Glomerular endothelial cell (primary cell): ENCODE measurements around the gene TNPO1. TPM values are rescaled to one million over a fixed set of nuclear protein-coding genes. Genes with fewer than 3 reads are reported as not detected.

ENCODE experiments used
- DNase-seq: peaks from one replicate; pipeline ENCODE4 v3.0.0-alpha.2; 2011; ENCODE audit warnings: low read depth, low spot score; ENCODE audit errors: extremely low read depth
- total RNA-seq: library from RNA; depleted of rRNA; stranded (reverse); fragments of >200 nt; gene quantifications from 2 replicates; pipeline ENCODE4 v1.2.3, GENCODE V29; 2015

Gene TNPO1
- total RNA-seq, 1 donor from 2014 or later = 199 TPM

DNA sequence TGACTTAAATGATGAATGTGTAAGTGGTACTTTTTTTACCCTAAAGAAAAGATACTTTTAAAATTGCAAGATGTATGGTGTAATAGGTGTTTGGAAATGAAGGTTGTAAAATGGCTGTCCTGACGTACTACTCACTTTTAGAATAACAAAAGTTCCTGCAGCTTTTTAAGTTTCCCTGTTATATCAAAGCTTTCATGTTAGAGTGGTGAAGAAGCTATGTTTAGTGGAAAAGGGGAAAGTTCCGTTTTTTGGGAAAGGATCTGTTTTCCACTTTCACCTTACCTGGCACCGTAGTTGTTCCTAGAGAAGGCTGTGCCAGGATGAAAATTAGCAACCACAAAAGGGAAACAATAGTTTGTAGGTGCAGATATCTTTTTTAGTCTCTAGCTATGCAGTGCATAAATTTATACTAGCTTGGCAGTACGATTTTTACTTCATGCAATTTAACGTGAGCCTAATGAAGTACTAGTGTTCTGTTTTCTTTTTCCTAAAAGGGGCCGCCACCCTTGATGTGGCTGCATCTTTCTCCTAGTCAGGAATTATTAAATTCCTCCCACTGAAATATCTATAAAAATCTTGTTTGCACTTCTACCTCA lies 1.3 kb downstream of the TNPO1 start:
- DNase-seq = no peak

DNA sequence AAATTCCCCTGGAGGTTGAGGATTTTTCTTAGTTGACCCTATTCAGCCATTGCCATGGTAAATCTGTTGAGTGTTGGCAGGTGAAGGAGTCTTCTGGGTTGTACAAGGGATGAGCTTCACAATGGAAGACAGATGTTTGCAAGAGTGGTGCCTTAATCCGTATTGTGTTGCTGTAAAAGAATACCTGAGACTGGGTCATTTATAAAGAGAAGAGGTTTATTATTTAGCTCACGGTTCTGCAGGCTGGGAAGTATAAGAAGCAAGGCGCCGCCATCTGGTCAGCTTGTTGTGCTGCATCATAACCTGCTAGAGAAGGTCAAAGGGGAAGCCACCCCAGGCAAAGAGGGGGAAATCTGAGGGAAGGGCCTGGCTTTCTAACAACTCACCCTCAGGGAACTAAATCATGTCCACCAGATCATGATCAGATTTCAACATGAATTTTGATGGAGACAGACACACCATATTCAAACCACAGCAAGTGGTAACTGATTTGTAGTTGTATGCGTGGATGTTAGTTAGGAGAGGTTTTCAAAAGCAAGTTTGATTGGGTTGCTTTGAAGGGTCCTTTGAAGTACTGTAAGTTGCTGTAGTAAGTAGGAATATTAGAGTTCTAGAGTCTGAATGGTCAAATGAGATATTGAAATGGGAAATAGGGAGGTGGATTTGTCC lies 2.5 kb downstream of the TNPO1 start:
- no peak for DNase-seq

- DNase-seq = no peak
Measured at GRCh38 chr5:72821776-72822175, 5.3 kb downstream of the TNPO1 start.

DNA sequence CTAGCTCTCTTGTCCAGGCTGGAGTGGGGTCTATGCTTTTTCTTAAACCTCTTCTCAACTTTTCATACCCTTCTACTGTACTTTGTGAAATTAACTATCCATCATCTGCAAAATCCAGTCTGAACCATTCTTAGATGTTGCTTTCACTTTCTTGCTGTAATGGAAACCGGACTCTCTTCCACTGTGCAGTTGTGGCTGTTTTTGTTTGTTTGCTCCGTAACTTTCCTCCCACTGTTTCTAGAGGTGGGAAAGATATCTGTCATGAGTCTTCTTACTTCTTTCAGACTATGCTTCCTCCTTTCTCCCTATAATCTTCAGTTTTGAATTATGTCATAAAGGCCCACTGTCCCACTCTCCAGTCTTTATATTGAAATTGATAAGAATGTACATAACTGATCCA lies 6.5 kb downstream of the TNPO1 start:
- no peak for DNase-seq

GRCh38 chr5:72829707-72830106 lies 13.2 kb downstream of the TNPO1 start:
- no peak for DNase-seq

DNA sequence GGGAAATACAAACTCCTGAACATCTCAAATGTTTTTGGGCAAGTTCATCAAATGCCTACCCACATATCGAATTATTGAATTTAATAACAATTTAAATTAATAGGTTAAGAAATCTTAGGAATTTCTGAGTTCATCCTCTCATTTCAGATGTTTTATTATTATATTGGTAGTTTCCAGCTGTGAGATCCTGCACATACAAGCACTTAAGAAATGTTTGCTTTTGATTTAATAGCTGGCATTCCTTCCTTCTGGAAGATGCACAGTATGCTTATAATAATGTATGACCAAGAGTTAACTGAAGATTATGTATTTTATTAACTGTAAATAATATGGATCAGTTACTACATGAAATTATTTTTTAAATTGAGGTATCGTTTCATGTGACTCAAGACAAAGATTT lies 13.9 kb downstream of the TNPO1 start:
- no peak for DNase-seq

- DNase-seq = no peak
Measured at GRCh38 chr5:72831685-72832084, 15.2 kb downstream of the TNPO1 start.

- no peak for DNase-seq
Measured at GRCh38 chr5:72834924-72835323, 18.5 kb downstream of the TNPO1 start.

DNA sequence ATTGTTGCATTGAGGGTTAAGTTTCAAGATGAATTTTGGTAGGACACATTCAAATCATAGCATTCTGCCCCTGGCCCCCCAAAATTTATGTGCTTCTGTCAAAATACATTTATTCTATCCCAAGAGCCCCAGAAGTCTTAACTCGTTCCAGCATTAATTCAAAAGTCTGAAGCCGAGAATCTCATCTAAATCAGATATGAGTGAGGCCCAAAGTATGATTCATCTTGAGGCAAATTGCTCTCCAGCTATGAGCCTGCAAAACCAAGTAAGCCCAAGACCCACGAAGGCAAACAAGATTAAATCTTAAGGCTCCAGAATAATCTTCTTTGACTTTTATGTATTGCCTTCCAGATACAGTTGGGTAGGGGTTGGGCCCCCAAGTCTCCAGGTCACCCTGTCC lies 19.2 kb downstream of the TNPO1 start:
- DNase-seq = no peak

DNA sequence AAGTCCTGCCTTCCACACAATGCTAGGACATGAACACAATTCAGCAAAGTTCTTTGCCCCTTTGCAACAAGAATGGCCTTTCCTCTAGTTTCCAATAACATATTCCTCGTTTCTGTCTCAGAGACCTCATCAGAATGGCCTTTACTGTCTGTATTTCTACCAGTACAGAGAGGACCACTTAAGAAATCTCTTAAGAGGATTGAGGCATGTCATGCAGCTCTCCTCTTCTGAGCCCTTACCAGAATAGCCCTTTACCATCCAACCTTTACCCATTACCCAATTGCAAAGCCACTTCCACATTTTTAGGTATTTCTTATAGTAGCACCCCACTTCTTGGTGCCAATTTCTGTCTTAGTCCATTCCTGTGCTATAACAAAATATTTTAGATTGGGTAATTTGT lies 20.3 kb downstream of the TNPO1 start:
- DNase-seq = no peak

GRCh38 chr5:72837524-72838096 lies 21.1 kb downstream of the TNPO1 start:
- no peak for DNase-seq

DNA sequence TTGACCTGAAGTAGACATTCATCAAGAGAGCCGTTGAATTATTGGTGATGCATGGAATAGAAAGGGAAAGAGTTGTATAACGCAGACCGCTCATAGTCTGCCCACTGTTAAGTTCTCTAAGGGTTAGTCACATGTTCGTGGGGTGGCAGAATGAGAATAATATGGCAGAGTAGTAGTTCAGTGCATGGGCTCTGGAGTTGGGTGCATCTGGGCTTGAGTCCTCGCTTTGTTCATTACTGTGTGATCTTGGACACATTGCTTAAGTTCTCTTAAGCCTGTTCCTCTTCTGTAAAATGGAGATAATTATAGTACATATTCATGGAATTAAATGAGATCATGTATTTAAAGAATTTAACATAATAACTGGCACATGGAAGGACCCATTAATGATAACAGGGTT lies 23.6 kb downstream of the TNPO1 start:
- DNase-seq = no peak

DNA sequence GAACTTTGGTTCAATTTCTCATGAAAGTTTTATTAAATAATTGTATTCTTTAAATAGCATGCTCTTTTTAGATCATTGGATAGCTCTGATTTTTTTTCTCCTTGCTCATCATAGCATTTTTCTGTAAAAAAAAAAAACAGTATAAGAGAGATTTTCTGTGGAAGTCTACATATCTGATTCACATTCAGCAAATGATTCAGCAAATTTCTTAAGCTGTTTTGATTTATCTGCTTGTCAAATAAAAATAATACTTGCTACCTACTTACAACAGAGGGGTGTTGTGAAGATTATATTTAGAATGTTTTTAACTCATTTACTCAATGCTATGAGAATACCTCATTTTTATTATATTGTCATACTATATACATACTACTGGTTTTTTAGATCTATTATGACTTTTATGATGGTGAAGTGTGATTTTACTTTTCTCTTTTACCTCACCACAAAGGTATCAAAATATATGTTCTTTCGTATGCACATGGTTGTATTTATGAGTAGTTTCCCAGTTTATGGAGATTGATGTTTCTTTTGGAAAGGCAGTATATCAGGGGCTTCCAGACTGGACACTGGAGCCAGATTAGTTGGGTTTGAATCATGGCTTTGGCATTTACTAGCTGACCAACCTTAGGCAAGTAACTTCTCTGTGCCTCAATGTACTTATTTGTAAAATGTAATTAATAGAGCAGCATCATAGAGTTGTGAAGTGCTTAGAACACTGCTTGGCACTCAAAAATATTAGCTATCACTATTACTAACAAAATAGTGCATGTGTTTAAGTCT lies 25.5 kb downstream of the TNPO1 start:
- DNase-seq = no peak

GRCh38 chr5:72842816-72843215 lies 26.4 kb downstream of the TNPO1 start:
- peak; percentile 77 for DNase-seq

- no peak for DNase-seq
Measured at GRCh38 chr5:72844218-72844603, 27.8 kb downstream of the TNPO1 start.

DNA sequence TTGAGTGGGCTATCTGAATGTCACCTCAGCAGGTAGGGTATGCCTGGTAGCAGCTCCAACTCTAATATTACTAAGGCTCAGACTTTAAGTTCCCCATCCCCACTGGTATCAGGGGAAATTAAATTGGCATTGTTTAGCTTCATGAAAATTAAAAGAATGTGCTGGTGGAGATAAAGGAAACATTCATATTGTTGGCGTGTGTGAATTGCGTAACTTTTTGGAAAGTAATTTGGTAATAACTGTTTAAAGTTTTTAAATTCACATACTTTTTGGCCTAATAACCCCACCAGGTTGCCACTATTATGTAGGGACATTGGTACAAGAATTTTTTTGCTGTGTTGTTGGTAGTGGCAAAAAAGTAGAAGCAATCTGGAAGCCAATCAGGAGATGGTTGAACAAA lies 29.4 kb downstream of the TNPO1 start:
- DNase-seq = no peak

DNA sequence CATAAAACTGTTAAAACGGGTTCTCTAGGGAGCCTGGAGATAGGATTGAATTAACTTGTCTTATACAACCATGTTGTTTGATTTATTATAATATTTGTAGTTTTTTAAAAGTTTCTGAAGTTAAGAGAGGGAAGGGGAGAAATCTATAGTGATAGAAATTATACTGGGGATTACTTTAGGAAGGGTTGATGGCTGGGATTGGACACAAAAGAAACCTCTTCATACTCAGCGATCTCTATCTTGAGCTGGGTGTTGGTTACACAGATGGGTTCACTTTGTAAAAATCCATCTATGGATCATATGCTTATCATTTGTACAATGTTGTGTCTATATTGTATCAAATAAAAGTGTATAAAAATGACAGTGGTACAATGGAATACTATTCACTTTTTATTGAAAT lies 30.0 kb downstream of the TNPO1 start:
- DNase-seq = no peak

DNA sequence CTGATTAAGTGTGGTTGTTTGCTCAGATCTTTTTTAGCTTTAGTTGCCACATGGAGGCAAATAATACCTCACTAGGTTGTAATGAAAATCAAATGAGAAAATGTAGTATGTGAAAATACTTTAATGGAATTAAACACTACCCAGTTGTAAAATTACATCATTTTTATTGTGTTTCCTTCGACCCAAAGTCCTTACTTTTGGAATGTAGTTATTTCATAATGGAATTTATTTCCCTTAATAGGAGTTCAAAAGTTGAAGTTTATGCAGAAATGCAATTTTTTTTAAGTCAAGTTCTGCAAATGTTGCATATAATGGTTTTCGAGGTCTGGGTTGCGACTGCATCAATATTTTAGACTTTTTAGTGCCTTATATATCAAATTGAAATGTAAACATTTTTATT lies 31.0 kb downstream of the TNPO1 start:
- DNase-seq = no peak

DNA sequence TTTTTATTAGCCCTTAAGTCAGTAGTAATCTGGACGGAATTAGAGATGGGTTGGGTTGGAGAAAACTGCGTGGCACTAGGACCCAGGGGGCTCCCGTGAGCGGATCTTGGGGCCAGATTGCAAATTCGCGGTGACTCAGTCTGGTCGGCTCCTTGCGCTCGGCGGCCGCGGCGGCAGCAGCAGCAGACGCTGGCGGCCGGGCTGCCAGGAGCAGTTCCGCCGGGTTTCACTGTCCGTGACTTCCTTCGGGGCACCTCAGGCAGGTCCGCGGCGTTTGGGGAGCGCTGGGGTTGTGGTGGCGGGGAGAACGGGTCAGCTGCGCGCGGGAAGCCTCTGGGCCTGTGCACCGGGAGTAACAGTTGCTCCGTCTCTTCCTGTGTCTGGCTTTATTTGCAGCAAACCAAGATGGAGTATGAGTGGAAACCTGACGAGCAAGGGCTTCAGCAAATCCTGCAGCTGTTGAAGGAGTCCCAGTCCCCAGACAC lies 31.6 kb downstream of the TNPO1 start:
- DNase-seq = no peak

DNA sequence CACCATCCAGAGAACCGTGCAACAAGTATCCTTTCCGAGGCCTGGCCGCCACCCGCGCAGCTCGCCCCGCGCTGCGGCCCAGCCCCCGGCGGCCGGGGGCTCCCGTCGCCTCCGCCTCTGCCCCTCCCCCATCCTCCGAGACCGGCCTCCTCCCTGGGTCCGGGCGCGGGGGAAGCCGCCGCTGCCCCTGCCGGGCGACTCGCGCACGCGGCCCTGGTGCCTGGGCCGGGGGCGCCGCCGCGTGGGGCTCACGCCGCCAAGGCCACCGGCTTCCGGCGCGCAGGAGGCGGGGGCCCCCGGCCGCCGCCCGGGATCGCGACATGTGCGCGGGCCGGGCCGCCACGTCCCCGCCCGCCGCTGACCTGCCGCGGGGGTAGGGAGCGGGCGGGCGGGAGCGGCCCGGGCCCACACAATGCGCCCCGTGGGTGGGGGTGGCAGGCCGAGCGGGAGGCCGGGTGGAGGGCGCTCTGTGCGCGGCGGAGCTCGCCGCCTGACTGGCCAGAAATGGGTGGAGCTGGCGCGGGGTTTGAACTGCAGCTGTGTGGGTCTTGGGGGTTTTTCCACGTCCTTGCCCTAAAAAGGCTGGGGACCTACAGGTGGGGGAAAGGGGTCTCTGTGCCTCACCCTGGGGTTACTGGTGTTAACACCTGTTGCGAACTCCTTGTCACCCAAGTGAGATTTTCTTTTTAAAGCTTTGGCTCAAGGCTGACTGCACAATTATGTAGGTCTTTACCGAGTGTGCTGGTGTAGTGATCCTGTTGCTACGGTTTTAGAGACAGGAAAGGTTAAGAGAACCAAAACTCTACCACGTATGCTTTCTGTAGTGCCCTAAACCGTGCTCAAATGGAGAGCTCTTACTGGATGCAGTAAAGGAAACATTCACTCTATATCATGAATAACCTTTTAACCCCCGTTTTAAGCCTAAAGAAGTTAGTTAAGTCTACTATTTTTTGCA lies 32.3 kb downstream of the TNPO1 start:
- DNase-seq = no peak

GRCh38 chr5:72849546-72849945 lies 33.1 kb downstream of the TNPO1 start:
- DNase-seq = no peak
